HCT116 (cell line): ENCODE data around the gene ETNK2. TPM values are rescaled to one million over a fixed set of nuclear protein-coding genes. Genes with fewer than 3 reads are reported as not detected.

Experiments used
- ATAC-seq: fragments of 200-7000 bp; cut with Tn5 transposase; 2 replicates; pipeline ENCODE4 v1.9.1; 2020; ENCODE audit warnings: mild to moderate bottlenecking, moderate library complexity
- BruUV-seq: library from RNA; stranded (reverse); fragments of 400-500 nt; replicated peaks from 2 replicates; lab custom pipeline; 2021; lab: Mats Ljungman, UMichigan
- CTCF ChIA-PET: fragments of 300-600 bp; sonication (Branson Sonifier 250); formaldehyde crosslinking; loops from one replicate; lab custom pipeline; 2021; ENCODE audit warnings: antibody characterized with exemption; lab: Charles Lee
- POLR2A ChIA-PET: fragments of 300-600, 350-600 bp; sonication (Branson Sonifier 250); formaldehyde crosslinking; loops from one replicate; lab custom pipeline; 2021; ENCODE audit warnings: antibody characterized with exemption; lab: Charles Lee
- RAD21 ChIA-PET, 2 experiments: fragments of 300-600 bp; sonication (Branson Sonifier 250); formaldehyde crosslinking; loops; one replicate each; lab custom pipeline; 2023; ENCODE audit warnings: low total read pairs in 2 of 2; ENCODE audit not compliant: uncharacterized antibody in 2 of 2, unreplicated experiment in 2 of 2, low non-redundant PET in 1 of 2; lab: Charles Lee
- DNase-seq: peaks from one replicate; pipeline ENCODE4 v3.0.0-alpha.2; 2010; ENCODE audit warnings: low read depth, low spot score
- H2AFZ ChIP-seq: fragments of 200-600 bp; shearing (Covaris generic), sonication (generic); 2 replicates; pipeline ENCODE4 v1.6.1; 2017; ENCODE audit warnings: low read depth, mixed run types, mixed read lengths, antibody characterized with exemption, low read length; ENCODE audit not compliant: poor library complexity, severe bottlenecking
- H3K27ac ChIP-seq: 2 replicates; pipeline ENCODE4 v1.5.1; 2012; ENCODE audit warnings: low read depth, low read length
- H3K27me3 ChIP-seq: fragments of 200-600 bp; sonication (generic); 2 replicates; pipeline ENCODE4 v1.6.1; 2016; ENCODE audit warnings: mixed run types, low read length, mixed read lengths; ENCODE audit not compliant: insufficient read depth
- H3K36me3 ChIP-seq, 2 experiments: fragments of 200-500 bp in 1 of 2; fragments of 200-600 bp in 1 of 2; sonication (Bioruptor generic) in 1 of 2; sonication (generic) in 1 of 2; 2 replicates each; pipeline versions ENCODE4 v1.5.1 to v1.6.1; 2014 to 2016; ENCODE audit warnings: low read length in 2 of 2, inconsistent platforms in 1 of 2, mixed read lengths in 1 of 2, mixed run types in 1 of 2; ENCODE audit not compliant: insufficient read depth in 2 of 2, control insufficient read depth in 1 of 2
- H3K4me1 ChIP-seq, 2 experiments: fragments of 200-600 bp in 1 of 2; sonication (generic) in 1 of 2; 2 replicates each; pipeline versions ENCODE4 v1.5.1 to v1.6.1; 2012 to 2017; ENCODE audit warnings: low read length in 2 of 2, inconsistent platforms in 1 of 2, mild to moderate bottlenecking in 1 of 2, mixed read lengths in 1 of 2, mixed run types in 1 of 2, moderate library complexity in 1 of 2; ENCODE audit not compliant: insufficient read depth in 2 of 2, control insufficient read depth in 1 of 2
- H3K4me2 ChIP-seq: fragments of 200-600 bp; sonication (generic); 2 replicates; pipeline ENCODE4 v1.6.1; 2017; ENCODE audit warnings: mixed run types, low read length, mixed read lengths
- H3K4me3 ChIP-seq, 2 experiments: fragments of 200-600 bp in 1 of 2; sonication (generic) in 1 of 2; replicated peaks in 1 of 2; 2 replicates each; pipeline ENCODE4 v1.5.1; 2011 to 2016; ENCODE audit warnings: low read length in 2 of 2, control low read depth in 1 of 2, low read depth in 1 of 2, mild to moderate bottlenecking in 1 of 2, mixed read lengths in 1 of 2, mixed run types in 1 of 2
- H3K79me2 ChIP-seq: fragments of 200-600 bp; sonication (generic); 2 replicates; pipeline ENCODE4 v1.6.1; 2017; ENCODE audit warnings: mild to moderate bottlenecking, mixed run types, low read length, moderate library complexity, mixed read lengths; ENCODE audit not compliant: insufficient read depth
- H3K9ac ChIP-seq: fragments of 200-600 bp; sonication (generic); 2 replicates; pipeline ENCODE4 v1.6.1; 2016; ENCODE audit warnings: low read length, mixed read lengths
- H3K9me2 ChIP-seq: fragments of 200-600 bp; sonication (generic), shearing (Covaris generic); 2 replicates; pipeline ENCODE4 v1.6.1; 2017; ENCODE audit warnings: mixed run types, mild to moderate bottlenecking, moderate library complexity; ENCODE audit not compliant: insufficient read depth
- H3K9me3 ChIP-seq, 2 experiments: fragments of 200-500 bp in 1 of 2; fragments of 200-600 bp in 1 of 2; sonication (Bioruptor generic) in 1 of 2; sonication (generic) in 1 of 2; 2 replicates each; pipeline ENCODE4 v1.6.1; 2014 to 2017; ENCODE audit warnings: low read length in 2 of 2, mixed read lengths in 2 of 2, inconsistent platforms in 1 of 2, low read depth in 1 of 2, mild to moderate bottlenecking in 1 of 2, mixed run types in 1 of 2, moderate library complexity in 1 of 2; ENCODE audit not compliant: control insufficient read depth in 1 of 2, insufficient read depth in 1 of 2
- H4K20me1 ChIP-seq: fragments of 200-600 bp; sonication (generic), shearing (Covaris generic); 2 replicates; pipeline ENCODE4 v1.6.1; 2017; ENCODE audit warnings: mixed run types, mild to moderate bottlenecking, moderate library complexity; ENCODE audit not compliant: insufficient read depth
- ATF3 ChIP-seq: IDR thresholded peaks from 2 replicates; pipeline ENCODE4 v1.6.1; 2012
- CEBPB ChIP-seq: IDR thresholded peaks from 2 replicates; pipeline ENCODE4 v1.6.1; 2012; ENCODE audit warnings: low read depth
- CTCF ChIP-seq, 3 experiments: fragments of 200-600 bp in 1 of 3; sonication (generic) in 1 of 3; IDR thresholded peaks in 2 of 3; conservative IDR thresholded peaks in 1 of 3; 2 replicates each; pipeline ENCODE4 v1.5.1; 2012 to 2017; ENCODE audit warnings: low read depth in 2 of 3, low read length in 2 of 3, antibody characterized with exemption in 1 of 3, borderline replicate concordance in 1 of 3, control low read depth in 1 of 3, mild to moderate bottlenecking in 1 of 3, mixed read lengths in 1 of 3, mixed run types in 1 of 3, moderate library complexity in 1 of 3; ENCODE audit not compliant: insufficient read depth in 1 of 3
- EGR1 ChIP-seq: IDR thresholded peaks from 2 replicates; pipeline ENCODE4 v1.6.1; 2012; ENCODE audit warnings: low read depth
- ELF1 ChIP-seq: IDR thresholded peaks from 2 replicates; pipeline ENCODE4 v1.6.1; 2012; ENCODE audit warnings: low read depth, borderline replicate concordance
- EZH2 ChIP-seq: fragments of 200-600 bp; sonication (generic); IDR thresholded peaks from 2 replicates; pipeline ENCODE4 v1.6.1; 2017; ENCODE audit warnings: antibody characterized with exemption, mixed run types
- JUND ChIP-seq: IDR thresholded peaks from 2 replicates; pipeline ENCODE4 v1.6.1; 2012
- POLR2AphosphoS5 ChIP-seq: IDR thresholded peaks from 2 replicates; pipeline ENCODE4 v1.6.1; 2011; ENCODE audit warnings: mild to moderate bottlenecking, low read depth, low read length, moderate library complexity
- RAD21 ChIP-seq: IDR thresholded peaks from 2 replicates; pipeline ENCODE4 v1.6.1; 2012; ENCODE audit warnings: low read depth, mild to moderate bottlenecking
- REST ChIP-seq: IDR thresholded peaks from 2 replicates; pipeline ENCODE4 v1.6.1; 2012; ENCODE audit warnings: low read depth
- SIN3A ChIP-seq: IDR thresholded peaks from 2 replicates; pipeline ENCODE4 v1.6.1; 2012; ENCODE audit warnings: low read depth
- SP1 ChIP-seq: IDR thresholded peaks from 2 replicates; pipeline ENCODE4 v1.6.1; 2012; ENCODE audit warnings: low read depth
- SRF ChIP-seq: IDR thresholded peaks from 2 replicates; pipeline ENCODE4 v1.6.1; 2012; ENCODE audit warnings: low read depth
- TCF7L2 ChIP-seq: IDR thresholded peaks from 2 replicates; pipeline ENCODE4 v1.7.0; 2011; ENCODE audit warnings: borderline replicate concordance, inconsistent platforms; ENCODE audit not compliant: insufficient read depth, insufficient read length; ENCODE audit errors: extremely low read depth
- YY1 ChIP-seq: IDR thresholded peaks from 2 replicates; pipeline ENCODE4 v1.6.1; 2011; ENCODE audit warnings: low read length, low read depth, moderate library complexity, mild to moderate bottlenecking; ENCODE audit not compliant: insufficient replicate concordance; ENCODE audit errors: extremely low read depth
- ZFX ChIP-seq: fragments of 450-650 bp; IDR thresholded peaks from 2 replicates; pipeline ENCODE4 v1.6.1; 2017
- ZNF274 ChIP-seq: fragments of 200-500 bp; sonication (Bioruptor generic); IDR thresholded peaks from 2 replicates; pipeline ENCODE4 v1.6.1; 2014; ENCODE audit warnings: mild to moderate bottlenecking, low read depth, low read length, inconsistent platforms
- intact Hi-C: fragments of 100-400 bp; cut with micrococcal nuclease; formaldehyde crosslinking; loops from 2 replicates; pipeline ENCODE4 v1.10.0; 2022
- total RNA-seq: library from RNA; stranded (reverse); gene quantifications from one replicate; pipeline ENCODE4 v1.2.1, GENCODE V29; 2021; ENCODE audit not compliant: unreplicated experiment
- TF ChIP-seq, protein P1 (sequence below): IDR thresholded peaks from 2 replicates; pipeline ENCODE4 v1.6.1; 2011; ENCODE audit warnings: mild to moderate bottlenecking, low read length, moderate library complexity; ENCODE audit not compliant: insufficient replicate concordance; ENCODE audit errors: extremely low read depth

Gene ETNK2
- total RNA-seq, 1 experiment from 2014 or later = 16.1 TPM

DNA sequence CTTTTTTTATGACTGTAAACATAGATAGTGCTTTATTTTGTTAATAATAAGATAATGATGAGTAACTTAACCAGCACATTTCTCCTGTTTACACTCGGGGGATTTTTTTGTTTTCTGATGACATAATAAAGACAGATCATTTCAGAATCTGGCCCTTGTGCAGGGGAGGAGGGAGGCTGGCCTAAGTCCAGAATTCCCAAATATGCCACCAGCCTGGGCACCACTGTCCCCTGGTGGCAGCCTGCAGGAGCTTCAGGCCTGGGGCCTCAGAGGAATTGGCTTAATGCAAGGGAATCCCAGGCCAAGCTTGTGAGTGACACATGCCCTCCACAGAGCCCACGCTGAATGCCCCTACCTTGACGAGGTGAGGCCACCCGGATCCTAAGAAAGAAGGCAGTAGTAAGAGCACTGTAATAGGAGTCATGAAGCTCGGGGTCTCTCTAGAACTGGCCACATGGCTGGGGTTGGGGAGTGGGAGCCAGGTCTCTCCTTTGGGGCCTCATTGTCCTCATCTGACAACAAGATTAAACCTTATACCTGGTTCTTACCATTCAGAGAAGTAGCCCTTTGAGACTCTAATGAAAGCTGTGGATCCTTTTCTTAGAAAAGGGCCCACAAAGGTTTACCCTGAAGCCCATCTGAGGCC is 24.1 kb downstream of the ETNK2 start:
- Histone ChIP-seq H3K79me2 (no peaks in the 10 kb centered on the region), H3K36me3 (no peaks in the 10 kb centered on the region), H3K9ac (no peak overlapping the region), H3K9me3 (no peaks in the 10 kb centered on the region), H3K27ac (no peak overlapping the region), H3K4me3 (no peak overlapping the region), H3K4me1 (peaks cover 21 to 45% of the 10 kb centered on the region in 2 experiments), H3K27me3 (no peaks in the 10 kb centered on the region), H3K4me2 (no peak overlapping the region), H2AFZ (no peak overlapping the region), H4K20me1 (no peaks in the 10 kb centered on the region), H3K9me2 (no peaks in the 10 kb centered on the region)
- ChIA-PET RAD21 (interaction anchor here (0.6 to 1.1 kb wide), 5 partner anchors 54 to 270 kb away, joined by 3 to 7 read pairs (median 4); no protein-coding TSS in a partner anchor), CTCF (interaction anchor here (0.6 to 7.6 kb wide), 17 partner anchors 11 to 274 kb away, joined by 3 to 246 read pairs (median 6); partner anchors contain the start of genes ETNK2 and SNRPE), POLR2A (interaction anchor here (1.5 to 2.4 kb wide), 2 partner anchors 53 to 257 kb away, joined by 4 to 14 read pairs; no protein-coding TSS in a partner anchor)
- peak; percentile 43 for ATAC-seq
- TF ChIP-seq RAD21 (peak; percentile 99), CTCF (IDR thresholded peaks at IDR 0.05 in 2 of 3, conservative IDR thresholded peaks at IDR 0.05 in 1 of 3; ENCODE audit: borderline replicate concordance in 1 of 3, insufficient read depth in 1 of 3, low read depth in 2 of 3, low read length in 2 of 3) (peak; percentile 94 to 99 (median 99)), EGR1 (no peak), ZFX (no peak), ELF1 (no peak), YY1 (no peak), TCF7L2 (no peak), SRF (no peak), SP1 (no peak), SIN3A (no peak), ZNF274 (no peak), ATF3 (no peak), EZH2 (no peak), POLR2AphosphoS5 (peak; percentile 66; the same call in 1 of the 2 replicates), CEBPB (no peak), REST (no peak), JUND (no peak)
- TF ChIP-seq, protein P1, sequence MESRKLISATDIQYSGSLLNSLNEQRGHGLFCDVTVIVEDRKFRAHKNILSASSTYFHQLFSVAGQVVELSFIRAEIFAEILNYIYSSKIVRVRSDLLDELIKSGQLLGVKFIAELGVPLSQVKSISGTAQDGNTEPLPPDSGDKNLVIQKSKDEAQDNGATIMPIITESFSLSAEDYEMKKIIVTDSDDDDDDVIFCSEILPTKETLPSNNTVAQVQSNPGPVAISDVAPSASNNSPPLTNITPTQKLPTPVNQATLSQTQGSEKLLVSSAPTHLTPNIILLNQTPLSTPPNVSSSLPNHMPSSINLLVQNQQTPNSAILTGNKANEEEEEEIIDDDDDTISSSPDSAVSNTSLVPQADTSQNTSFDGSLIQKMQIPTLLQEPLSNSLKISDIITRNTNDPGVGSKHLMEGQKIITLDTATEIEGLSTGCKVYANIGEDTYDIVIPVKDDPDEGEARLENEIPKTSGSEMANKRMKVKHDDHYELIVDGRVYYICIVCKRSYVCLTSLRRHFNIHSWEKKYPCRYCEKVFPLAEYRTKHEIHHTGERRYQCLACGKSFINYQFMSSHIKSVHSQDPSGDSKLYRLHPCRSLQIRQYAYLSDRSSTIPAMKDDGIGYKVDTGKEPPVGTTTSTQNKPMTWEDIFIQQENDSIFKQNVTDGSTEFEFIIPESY = no peak
- peak; percentile 62 for DNase-seq
- BruUV-seq = no TSS peak
- intact Hi-C loops = loop anchor here (1.0 to 2.0 kb wide), 3 partner anchors 55 to 266 kb away; partner anchors contain the start of genes SNRPE and SOX13
